ENCODE data around the gene FRAT1. TPM values are rescaled to one million over a fixed set of nuclear protein-coding genes. Genes with fewer than 3 reads are reported as not detected.

Gene FRAT1
- total RNA-seq, 2 donors from 2014 or later = 3.2 to 4.5 TPM

GRCh38 chr10:97355571-97355975 lies 36.5 kb downstream of the FRAT1 start:
- H3K4me1 Mint-ChIP-seq (ENCODE audit: low read depth) = no peaks in the 10 kb centered on the region
- no peak overlapping the region for H3K27ac Mint-ChIP-seq
- ATAC-seq (replicated peaks in 1 of 2) (no peak), DNase-seq (no peak)
- H3K27me3 Mint-ChIP-seq (ENCODE audit: low read depth) = no peaks in the 10 kb centered on the region
- H3K4me3 Mint-ChIP-seq = no peak overlapping the region
- H3K36me3 Mint-ChIP-seq (ENCODE audit: insufficient read depth in 2 of 2) = peaks cover 2 to 9% of the 10 kb centered on the region in 2 donors
- no peaks in the 10 kb centered on the region for H3K9me3 Mint-ChIP-seq

GRCh38 chr10:97356318-97356914 lies 37.3 kb downstream of the FRAT1 start:
- Mint-ChIP-seq H3K27ac (no peak overlapping the region), H3K27me3 (ENCODE audit: low read depth) (no peaks in the 10 kb centered on the region), H3K36me3 (ENCODE audit: insufficient read depth in 2 of 2) (peaks cover 2 to 9% of the 10 kb centered on the region in 2 donors), H3K9me3 (no peaks in the 10 kb centered on the region), H3K4me3 (no peak overlapping the region), H3K4me1 (ENCODE audit: low read depth) (no peaks in the 10 kb centered on the region)
- DNase-seq (no peak), ATAC-seq (replicated peaks in 1 of 2) (peak in 1 of 2 donors; percentile 5)

- Mint-ChIP-seq H3K4me3 (no peak overlapping the region), H3K27me3 (ENCODE audit: low read depth) (no peaks in the 10 kb centered on the region), H3K4me1 (ENCODE audit: low read depth) (no peaks in the 10 kb centered on the region), H3K9me3 (no peaks in the 10 kb centered on the region), H3K27ac (no peak overlapping the region), H3K36me3 (ENCODE audit: insufficient read depth in 2 of 2) (peaks cover 2 to 9% of the 10 kb centered on the region in 2 donors)
- DNase-seq (no peak), ATAC-seq (replicated peaks in 1 of 2) (no peak)
Measured at GRCh38 chr10:97356918-97357317, 37.8 kb downstream of the FRAT1 start.

GRCh38 chr10:97358349-97358748 lies 39.3 kb downstream of the FRAT1 start:
- Mint-ChIP-seq H3K36me3 (ENCODE audit: insufficient read depth in 2 of 2) (peaks cover 2 to 9% of the 10 kb centered on the region in 2 donors), H3K27ac (peak overlapping the region; percentile 52), H3K4me3 (no peak overlapping the region), H3K4me1 (ENCODE audit: low read depth) (no peaks in the 10 kb centered on the region), H3K9me3 (no peaks in the 10 kb centered on the region), H3K27me3 (ENCODE audit: low read depth) (no peaks in the 10 kb centered on the region)
- DNase-seq (no peak), ATAC-seq (replicated peaks in 1 of 2) (no peak)

- no peaks in the 10 kb centered on the region for H3K9me3 Mint-ChIP-seq
- DNase-seq = no peak
- peaks cover 2 to 9% of the 10 kb centered on the region in 2 donors for H3K36me3 Mint-ChIP-seq (ENCODE audit: insufficient read depth in 2 of 2)
Measured at GRCh38 chr10:97358781-97359180, 39.7 kb downstream of the FRAT1 start.

GRCh38 chr10:97360705-97361536 lies 41.9 kb downstream of the FRAT1 start:
- DNase-seq = no peak

More at GRCh38 chr10:97358781-97359180, 39.7 kb downstream of the FRAT1 start:
- H3K27me3 Mint-ChIP-seq (ENCODE audit: low read depth) = no peaks in the 10 kb centered on the region
- ATAC-seq (replicated peaks in 1 of 2) = no peak
- peak overlapping the region; percentile 52 for H3K27ac Mint-ChIP-seq
- H3K4me3 Mint-ChIP-seq = no peak overlapping the region
- no peaks in the 10 kb centered on the region for H3K4me1 Mint-ChIP-seq (ENCODE audit: low read depth)

GRCh38 chr10:97361537-97361901 lies 42.4 kb downstream of the FRAT1 start:
- no peak overlapping the region for H3K27ac Mint-ChIP-seq
- H3K27me3 Mint-ChIP-seq (ENCODE audit: low read depth) = no peaks in the 10 kb centered on the region
- DNase-seq = no peak
- H3K4me1 Mint-ChIP-seq (ENCODE audit: low read depth) = no peaks in the 10 kb centered on the region
- ATAC-seq (replicated peaks in 1 of 2) = no peak
- peaks cover 1 to 11% of the 10 kb centered on the region in 2 donors for H3K36me3 Mint-ChIP-seq (ENCODE audit: insufficient read depth in 2 of 2)
- H3K4me3 Mint-ChIP-seq = no peak overlapping the region
- H3K9me3 Mint-ChIP-seq = no peaks in the 10 kb centered on the region

More at GRCh38 chr10:97360705-97361536, 41.9 kb downstream of the FRAT1 start:
- Mint-ChIP-seq H3K9me3 (no peaks in the 10 kb centered on the region), H3K36me3 (ENCODE audit: insufficient read depth in 2 of 2) (peaks cover 2 to 9% of the 10 kb centered on the region in 2 donors), H3K4me1 (ENCODE audit: low read depth) (no peaks in the 10 kb centered on the region), H3K27ac (no peak overlapping the region), H3K27me3 (ENCODE audit: low read depth) (no peaks in the 10 kb centered on the region), H3K4me3 (no peak overlapping the region)
- no peak for ATAC-seq (replicated peaks in 1 of 2)

- no peaks in the 10 kb centered on the region for H3K9me3 Mint-ChIP-seq
- peaks cover 1 to 11% of the 10 kb centered on the region in 2 donors for H3K36me3 Mint-ChIP-seq (ENCODE audit: insufficient read depth in 2 of 2)
- no peak for ATAC-seq (replicated peaks in 1 of 2)
Measured at GRCh38 chr10:97362310-97363033, 43.4 kb downstream of the FRAT1 start.

GRCh38 chr10:97363071-97363470 lies 44.0 kb downstream of the FRAT1 start:
- H3K4me1 Mint-ChIP-seq (ENCODE audit: low read depth) = no peaks in the 10 kb centered on the region
- ATAC-seq (replicated peaks in 1 of 2) (no peak), DNase-seq (no peak)
- no peak overlapping the region for H3K27ac Mint-ChIP-seq
- H3K4me3 Mint-ChIP-seq = no peak overlapping the region
- H3K36me3 Mint-ChIP-seq (ENCODE audit: insufficient read depth in 2 of 2) = peaks cover 1 to 7% of the 10 kb centered on the region in 2 donors
- no peaks in the 10 kb centered on the region for H3K27me3 Mint-ChIP-seq (ENCODE audit: low read depth)
- no peaks in the 10 kb centered on the region for H3K9me3 Mint-ChIP-seq

More at GRCh38 chr10:97362310-97363033, 43.4 kb downstream of the FRAT1 start:
- Mint-ChIP-seq H3K27me3 (ENCODE audit: low read depth) (no peaks in the 10 kb centered on the region), H3K27ac (no peak overlapping the region), H3K4me3 (no peak overlapping the region), H3K4me1 (ENCODE audit: low read depth) (no peaks in the 10 kb centered on the region)
- no peak for DNase-seq

- Mint-ChIP-seq H3K4me3 (no peak overlapping the region), H3K9me3 (no peaks in the 10 kb centered on the region), H3K4me1 (ENCODE audit: low read depth) (no peaks in the 10 kb centered on the region), H3K36me3 (ENCODE audit: insufficient read depth in 2 of 2) (peaks cover 1 to 10% of the 10 kb centered on the region in 2 donors), H3K27ac (no peak overlapping the region), H3K27me3 (ENCODE audit: low read depth) (no peaks in the 10 kb centered on the region)
- ATAC-seq (replicated peaks in 1 of 2) (no peak), DNase-seq (no peak)
Measured at GRCh38 chr10:97365761-97366351, 46.8 kb downstream of the FRAT1 start.

- Mint-ChIP-seq H3K36me3 (ENCODE audit: insufficient read depth in 2 of 2) (peaks cover 1 to 13% of the 10 kb centered on the region in 2 donors), H3K27me3 (ENCODE audit: low read depth) (no peaks in the 10 kb centered on the region), H3K9me3 (no peaks in the 10 kb centered on the region), H3K4me3 (no peak overlapping the region), H3K27ac (no peak overlapping the region), H3K4me1 (ENCODE audit: low read depth) (no peaks in the 10 kb centered on the region)
- DNase-seq (no peak), ATAC-seq (replicated peaks in 1 of 2) (no peak)
Measured at GRCh38 chr10:97366572-97366971, 47.5 kb downstream of the FRAT1 start.

GRCh38 chr10:97367126-97367649 lies 48.1 kb downstream of the FRAT1 start:
- H3K36me3 Mint-ChIP-seq (ENCODE audit: insufficient read depth in 2 of 2) = peaks cover 1 to 13% of the 10 kb centered on the region in 2 donors
- H3K9me3 Mint-ChIP-seq = no peaks in the 10 kb centered on the region
- H3K27ac Mint-ChIP-seq = no peak overlapping the region

More at GRCh38 chr10:97367126-97367649, 48.1 kb downstream of the FRAT1 start:
- H3K27me3 Mint-ChIP-seq (ENCODE audit: low read depth) = no peaks in the 10 kb centered on the region
- DNase-seq = no peak
- H3K4me3 Mint-ChIP-seq = no peak overlapping the region
- H3K4me1 Mint-ChIP-seq (ENCODE audit: low read depth) = no peaks in the 10 kb centered on the region
- ATAC-seq (replicated peaks in 1 of 2) = no peak

Measured in activated T-cell treated with anti-CD3 and anti-CD28 coated beads, Interleukin-2, amount 50 U/mL, for 72 hours (primary cell).